ENCODE measurements around the gene SESN3.

SESN3 gene

DNA sequence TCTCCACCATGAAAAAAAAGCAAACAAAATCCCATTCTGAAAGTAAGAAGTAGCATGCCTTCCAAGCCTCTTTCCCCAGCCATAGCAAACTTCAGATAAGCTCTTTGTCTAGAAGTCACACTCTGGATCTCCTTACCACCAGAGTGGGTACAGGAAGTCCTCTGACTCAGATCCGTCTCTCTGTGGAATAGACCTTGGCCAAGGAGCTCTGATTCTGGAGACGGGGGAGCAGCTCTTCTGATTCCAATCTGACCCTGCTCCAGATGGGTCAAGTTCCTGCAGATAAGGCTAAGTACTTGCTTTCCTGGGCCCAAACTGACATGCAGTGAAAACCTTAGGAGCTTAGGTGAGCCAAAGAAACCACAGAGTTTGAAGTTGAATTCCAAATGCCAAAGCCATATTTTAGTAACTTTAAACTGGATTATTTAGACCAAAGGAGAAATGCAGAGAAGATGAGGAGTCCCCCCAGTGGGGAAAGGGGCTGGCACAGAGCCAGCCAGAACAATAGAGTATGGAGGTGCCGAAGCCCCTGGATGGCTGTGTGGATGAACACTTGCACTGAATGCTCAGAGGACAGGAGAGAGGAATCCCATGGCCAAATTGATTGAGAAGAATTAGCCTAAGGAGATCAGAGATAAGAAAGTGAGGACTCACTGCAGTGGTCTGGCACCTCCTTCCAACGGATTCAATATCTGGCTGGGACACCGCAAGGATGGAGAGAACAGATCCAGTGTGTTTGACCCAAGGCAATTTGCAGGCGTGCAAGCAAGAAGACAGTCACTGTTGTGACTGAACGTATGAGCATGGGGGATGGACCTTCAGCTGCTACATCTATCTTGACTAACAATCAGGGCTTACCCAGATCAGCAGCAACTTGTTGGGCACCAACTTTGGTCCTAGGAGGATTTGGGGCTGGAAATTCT lies 86.4 kb downstream of the SESN3 start:
- TF ChIP-seq, protein P1, sequence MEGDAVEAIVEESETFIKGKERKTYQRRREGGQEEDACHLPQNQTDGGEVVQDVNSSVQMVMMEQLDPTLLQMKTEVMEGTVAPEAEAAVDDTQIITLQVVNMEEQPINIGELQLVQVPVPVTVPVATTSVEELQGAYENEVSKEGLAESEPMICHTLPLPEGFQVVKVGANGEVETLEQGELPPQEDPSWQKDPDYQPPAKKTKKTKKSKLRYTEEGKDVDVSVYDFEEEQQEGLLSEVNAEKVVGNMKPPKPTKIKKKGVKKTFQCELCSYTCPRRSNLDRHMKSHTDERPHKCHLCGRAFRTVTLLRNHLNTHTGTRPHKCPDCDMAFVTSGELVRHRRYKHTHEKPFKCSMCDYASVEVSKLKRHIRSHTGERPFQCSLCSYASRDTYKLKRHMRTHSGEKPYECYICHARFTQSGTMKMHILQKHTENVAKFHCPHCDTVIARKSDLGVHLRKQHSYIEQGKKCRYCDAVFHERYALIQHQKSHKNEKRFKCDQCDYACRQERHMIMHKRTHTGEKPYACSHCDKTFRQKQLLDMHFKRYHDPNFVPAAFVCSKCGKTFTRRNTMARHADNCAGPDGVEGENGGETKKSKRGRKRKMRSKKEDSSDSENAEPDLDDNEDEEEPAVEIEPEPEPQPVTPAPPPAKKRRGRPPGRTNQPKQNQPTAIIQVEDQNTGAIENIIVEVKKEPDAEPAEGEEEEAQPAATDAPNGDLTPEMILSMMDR (IDR thresholded peaks at IDR 0.05), result no peak

DNA sequence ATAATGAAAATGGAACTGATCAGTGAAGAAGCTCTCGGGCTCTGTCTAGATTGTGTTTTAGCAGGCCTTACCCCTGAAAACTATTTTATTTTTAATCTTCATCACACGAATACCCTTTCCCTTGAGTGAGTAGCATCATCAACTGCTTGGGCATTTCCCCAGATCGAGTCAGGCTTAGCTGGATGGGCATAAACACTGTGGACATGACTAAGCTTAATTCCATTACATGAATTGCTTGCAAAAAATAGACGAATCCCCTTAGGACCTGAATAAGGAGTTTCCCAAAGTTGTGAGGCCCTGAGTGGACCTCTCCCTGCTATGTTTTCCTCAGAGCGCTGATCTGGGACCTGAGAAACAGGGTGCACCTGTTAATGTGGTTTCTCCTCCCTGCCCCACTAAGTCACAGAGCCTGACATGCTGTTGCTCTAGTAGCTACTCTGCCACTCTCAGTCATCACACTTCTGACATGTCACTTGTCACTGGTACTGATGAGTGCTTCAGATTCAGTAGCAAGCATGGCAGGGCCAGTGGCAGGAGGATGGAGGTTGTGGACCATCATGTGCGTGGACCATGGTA lies 87.8 kb downstream of the SESN3 start:
- Histone ChIP-seq H3K4me1 (no peaks in the 10 kb centered on the region), H3K4me2 (ENCODE audit: low read length) (no peak overlapping the region), H3K27me3 (ENCODE audit: control insufficient read depth, insufficient read depth, low read length) (no peaks in the 10 kb centered on the region), H3K27ac (no peak overlapping the region), H3K9ac (no peak overlapping the region), H3K9me3 (ENCODE audit: control insufficient read depth, low read length) (no peaks in the 10 kb centered on the region), H3K79me2 (no peaks in the 10 kb centered on the region), H3K36me3 (ENCODE audit: control insufficient read depth, insufficient read depth, low read length) (no peaks in the 10 kb centered on the region), H3K4me3 (ENCODE audit: low read depth, low read length) (no peak overlapping the region), H2AFZ (no peak overlapping the region)
- TF ChIP-seq, protein P1 (IDR thresholded peaks at IDR 0.05), result no peak

More for the DNA sequence above, 86.4 kb downstream of the SESN3 start:
- Histone ChIP-seq H3K9ac (no peak overlapping the region), H2AFZ (no peak overlapping the region), H3K79me2 (no peaks in the 10 kb centered on the region), H3K36me3 (ENCODE audit: control insufficient read depth, insufficient read depth, low read length) (no peaks in the 10 kb centered on the region), H3K9me3 (ENCODE audit: control insufficient read depth, low read length) (no peaks in the 10 kb centered on the region), H3K4me1 (peaks cover 5% of the 10 kb centered on the region), H3K4me2 (ENCODE audit: low read length) (no peak overlapping the region), H3K27ac (no peak overlapping the region), H3K4me3 (ENCODE audit: low read depth, low read length) (no peak overlapping the region), H3K27me3 (ENCODE audit: control insufficient read depth, insufficient read depth, low read length) (no peaks in the 10 kb centered on the region)

DNA sequence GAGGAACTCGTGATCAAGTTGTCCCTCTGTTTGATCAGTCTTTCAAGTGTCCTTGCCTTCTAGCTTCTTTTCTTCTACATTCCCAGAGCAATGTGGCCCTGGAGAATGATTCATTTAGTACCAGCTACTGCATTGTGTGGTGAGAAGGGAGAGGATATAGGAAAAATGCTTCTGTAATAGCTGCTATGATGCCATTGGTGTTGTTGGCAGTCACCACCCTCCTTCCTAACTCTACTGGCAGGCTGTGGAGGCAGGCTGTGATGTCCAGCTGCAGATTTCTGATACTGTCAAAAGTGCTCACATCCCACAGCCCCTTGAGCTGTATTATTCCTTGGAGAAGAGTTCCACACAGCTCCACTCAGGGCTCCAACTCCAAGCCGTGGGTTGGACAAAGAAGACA lies 88.6 kb downstream of the SESN3 start:
- TF ChIP-seq, protein P1 (IDR thresholded peaks at IDR 0.05), result no peak
- Histone ChIP-seq H3K9me3 (ENCODE audit: control insufficient read depth, low read length) (no peaks in the 10 kb centered on the region), H3K4me2 (ENCODE audit: low read length) (no peak overlapping the region), H3K79me2 (no peaks in the 10 kb centered on the region), H3K4me3 (ENCODE audit: low read depth, low read length) (no peak overlapping the region), H3K4me1 (no peaks in the 10 kb centered on the region), H2AFZ (no peak overlapping the region), H3K9ac (no peak overlapping the region), H3K36me3 (ENCODE audit: control insufficient read depth, insufficient read depth, low read length) (no peaks in the 10 kb centered on the region), H3K27me3 (ENCODE audit: control insufficient read depth, insufficient read depth, low read length) (no peaks in the 10 kb centered on the region), H3K27ac (no peak overlapping the region)

DNA sequence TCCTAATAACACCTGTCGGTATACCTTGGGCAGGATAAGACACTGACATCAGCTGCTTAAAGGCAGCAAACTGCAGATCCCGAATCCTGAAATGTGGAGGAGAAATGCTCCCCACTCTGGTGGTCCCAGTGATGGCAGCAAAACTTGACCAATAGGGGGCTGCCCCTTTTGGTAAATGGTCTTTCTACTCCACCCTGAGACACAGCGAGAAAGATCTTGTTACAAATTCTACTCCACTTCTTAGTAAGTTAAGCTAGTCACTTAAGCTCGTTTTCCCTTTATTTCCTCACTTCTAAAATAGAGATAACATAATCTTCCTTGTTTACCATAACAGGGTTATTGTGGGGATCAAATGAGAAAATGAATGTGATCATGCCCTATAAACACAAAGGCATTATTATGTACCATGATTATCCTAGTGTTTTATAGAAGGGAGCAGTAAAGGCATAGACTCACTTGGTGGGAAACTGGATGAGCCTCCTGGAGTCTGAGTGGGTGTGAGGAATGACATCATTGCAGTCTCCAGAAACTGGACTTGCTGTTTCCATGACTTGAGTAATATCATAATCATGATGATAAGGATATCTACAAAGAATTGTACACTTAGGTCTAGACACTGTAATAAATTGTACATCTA lies 90.5 kb downstream of the SESN3 start:
- no peak overlapping the region for H3K4me3 ChIP-seq (ENCODE audit: low read depth, low read length)
- H3K9me3 ChIP-seq (ENCODE audit: control insufficient read depth, low read length), result no peaks in the 10 kb centered on the region
- H3K9ac ChIP-seq, result no peak overlapping the region
- H3K27me3 ChIP-seq (ENCODE audit: control insufficient read depth, insufficient read depth, low read length), result no peaks in the 10 kb centered on the region
- TF ChIP-seq, protein P1 (IDR thresholded peaks at IDR 0.05), result no peak
- no peak overlapping the region for H3K4me2 ChIP-seq (ENCODE audit: low read length)
- no peak overlapping the region for H3K27ac ChIP-seq
- H2AFZ ChIP-seq, result no peak overlapping the region
- no peaks in the 10 kb centered on the region for H3K4me1 ChIP-seq
- no peaks in the 10 kb centered on the region for H3K36me3 ChIP-seq (ENCODE audit: control insufficient read depth, insufficient read depth, low read length)
- no peaks in the 10 kb centered on the region for H3K79me2 ChIP-seq

Measured in parathyroid adenoma (tissue), 2 donors.